ENCODE data around the gene KLHL15. TPM values are rescaled to one million over a fixed set of nuclear protein-coding genes. Genes with fewer than 3 reads are reported as not detected.

The KLHL15 gene
- total RNA-seq, 1 donor from 2014 or later = 7.1 TPM

DNA sequence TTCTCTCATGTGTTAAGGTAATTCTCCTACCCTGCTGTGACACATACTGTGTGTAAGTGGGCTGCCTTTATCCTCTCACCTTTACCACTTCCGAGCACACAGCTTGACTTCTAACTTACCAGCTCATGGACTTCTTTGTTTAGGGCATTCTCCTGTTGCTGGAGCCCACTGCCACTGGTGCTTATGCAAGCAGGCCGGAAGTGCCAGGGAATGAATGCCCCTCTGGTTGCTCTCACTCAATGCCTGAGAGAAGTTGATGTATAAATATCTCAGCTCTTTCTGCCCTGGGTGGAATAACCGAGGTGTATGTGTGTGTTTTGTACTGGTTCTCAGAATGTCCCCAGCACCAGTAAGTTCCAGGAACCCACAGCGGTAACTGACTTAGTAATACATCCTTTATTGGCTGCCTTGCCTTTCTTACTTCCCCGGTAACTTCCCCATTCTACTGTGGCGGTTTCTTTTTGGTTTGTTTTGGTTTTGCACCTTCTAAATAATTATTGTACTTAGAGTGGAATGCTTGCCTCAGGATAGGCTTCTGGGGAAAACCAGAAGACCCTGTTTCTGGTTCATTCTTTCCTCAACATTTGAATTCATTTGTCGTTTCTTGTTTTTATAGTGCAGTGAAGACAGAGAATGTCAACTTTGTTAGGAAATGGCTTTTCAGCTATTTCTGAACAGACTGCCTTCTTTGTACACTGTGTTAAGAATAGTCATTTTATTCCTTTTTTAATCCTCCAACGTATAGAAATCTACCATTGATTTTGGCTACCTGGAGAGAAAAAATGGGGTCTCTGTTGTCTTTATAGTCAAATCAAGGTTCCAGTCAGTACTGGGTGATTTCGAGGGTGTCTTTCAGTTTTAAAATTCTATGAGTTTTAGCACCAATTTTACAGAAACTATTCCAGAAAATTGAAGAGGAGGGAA lies 73.7 kb downstream of the KLHL15 start:
- TF ChIP-seq, protein P1, sequence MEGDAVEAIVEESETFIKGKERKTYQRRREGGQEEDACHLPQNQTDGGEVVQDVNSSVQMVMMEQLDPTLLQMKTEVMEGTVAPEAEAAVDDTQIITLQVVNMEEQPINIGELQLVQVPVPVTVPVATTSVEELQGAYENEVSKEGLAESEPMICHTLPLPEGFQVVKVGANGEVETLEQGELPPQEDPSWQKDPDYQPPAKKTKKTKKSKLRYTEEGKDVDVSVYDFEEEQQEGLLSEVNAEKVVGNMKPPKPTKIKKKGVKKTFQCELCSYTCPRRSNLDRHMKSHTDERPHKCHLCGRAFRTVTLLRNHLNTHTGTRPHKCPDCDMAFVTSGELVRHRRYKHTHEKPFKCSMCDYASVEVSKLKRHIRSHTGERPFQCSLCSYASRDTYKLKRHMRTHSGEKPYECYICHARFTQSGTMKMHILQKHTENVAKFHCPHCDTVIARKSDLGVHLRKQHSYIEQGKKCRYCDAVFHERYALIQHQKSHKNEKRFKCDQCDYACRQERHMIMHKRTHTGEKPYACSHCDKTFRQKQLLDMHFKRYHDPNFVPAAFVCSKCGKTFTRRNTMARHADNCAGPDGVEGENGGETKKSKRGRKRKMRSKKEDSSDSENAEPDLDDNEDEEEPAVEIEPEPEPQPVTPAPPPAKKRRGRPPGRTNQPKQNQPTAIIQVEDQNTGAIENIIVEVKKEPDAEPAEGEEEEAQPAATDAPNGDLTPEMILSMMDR (IDR thresholded peaks at IDR 0.05) = no peak
- no peaks in the 10 kb centered on the region for H3K27me3 ChIP-seq
- DNase-seq (no peak), ATAC-seq (peak; percentile 73)
- H3K27ac ChIP-seq = peak overlapping the region; percentile 36
- no peaks in the 10 kb centered on the region for H3K4me1 ChIP-seq
- H3K4me3 ChIP-seq = peak overlapping the region; percentile 10
- no peaks in the 10 kb centered on the region for H3K36me3 ChIP-seq
- H3K9me3 ChIP-seq = no peaks in the 10 kb centered on the region
- intact Hi-C loops (cut with DNase I) = no loop called here

DNA sequence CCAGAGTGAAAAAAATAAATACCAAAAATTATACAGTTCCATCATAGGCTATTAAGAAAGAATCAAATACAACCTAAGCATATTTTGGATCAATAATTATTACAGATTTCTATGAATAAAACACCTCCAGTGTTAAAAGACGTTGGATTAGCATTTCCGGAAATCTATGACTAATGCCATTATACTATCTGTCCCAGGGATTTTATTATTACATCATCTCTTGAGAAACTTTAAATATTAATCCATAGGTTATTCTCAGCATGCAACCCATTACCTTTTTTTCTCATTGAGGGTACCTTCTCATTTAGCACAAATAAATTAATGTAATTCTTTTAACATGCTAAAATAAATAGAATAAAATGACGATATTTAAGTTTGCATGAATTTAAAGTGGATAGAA lies 74.6 kb downstream of the KLHL15 start:
- ATAC-seq = no peak
- intact Hi-C loops (cut with DNase I) = no loop called here
- no peak overlapping the region for H3K4me3 ChIP-seq
- H3K36me3 ChIP-seq = no peaks in the 10 kb centered on the region
- TF ChIP-seq, protein P1 (IDR thresholded peaks at IDR 0.05) = no peak
- no peaks in the 10 kb centered on the region for H3K27me3 ChIP-seq
- no peak overlapping the region for H3K27ac ChIP-seq
- no peak for DNase-seq
- no peaks in the 10 kb centered on the region for H3K9me3 ChIP-seq
- H3K4me1 ChIP-seq = no peaks in the 10 kb centered on the region

DNA sequence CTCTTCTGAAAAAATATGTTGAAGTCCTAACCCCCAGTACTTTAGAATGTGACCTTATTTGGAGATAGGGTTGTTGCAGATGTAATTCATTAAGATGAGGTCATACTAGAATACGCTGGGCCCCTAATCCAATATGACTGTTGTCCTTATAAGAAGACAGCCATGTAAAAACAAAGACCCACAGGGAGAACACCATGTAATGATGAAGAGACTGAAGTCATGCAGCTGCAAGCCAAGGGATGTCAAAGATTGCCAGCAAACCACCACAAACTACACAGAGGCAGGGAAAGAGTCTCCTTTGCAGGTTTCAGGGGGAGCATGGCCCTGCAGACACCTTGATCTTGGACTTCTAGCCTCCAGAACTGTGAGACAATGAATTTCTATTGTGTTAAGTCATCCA lies 81.8 kb downstream of the KLHL15 start:
- H3K36me3 ChIP-seq = no peaks in the 10 kb centered on the region
- DNase-seq = no peak
- H3K27me3 ChIP-seq = no peaks in the 10 kb centered on the region
- TF ChIP-seq, protein P1 (IDR thresholded peaks at IDR 0.05) = no peak
- no peak overlapping the region for H3K4me3 ChIP-seq
- ATAC-seq = no peak
- no peaks in the 10 kb centered on the region for H3K9me3 ChIP-seq
- H3K4me1 ChIP-seq = no peaks in the 10 kb centered on the region
- intact Hi-C loops (cut with DNase I) = no loop called here
- H3K27ac ChIP-seq = no peak overlapping the region

DNA sequence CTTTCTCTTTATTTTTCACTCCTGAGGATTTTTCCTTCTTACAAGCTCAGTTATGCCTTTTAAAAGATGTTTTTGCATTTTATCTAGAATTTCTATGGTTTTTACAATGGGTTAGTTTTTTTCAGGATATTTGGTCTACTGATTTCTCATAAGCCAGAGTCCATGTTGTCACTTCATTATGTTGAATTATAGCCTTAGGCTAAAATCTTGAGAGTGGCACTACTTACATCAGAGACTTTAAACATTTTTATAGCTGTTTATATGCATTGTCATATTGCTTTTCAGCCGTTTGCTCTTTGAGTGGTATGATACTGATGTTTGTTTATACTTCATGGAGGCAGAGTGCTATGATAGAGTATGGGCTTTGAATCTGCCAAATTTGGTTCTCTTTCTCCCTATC lies 82.8 kb downstream of the KLHL15 start:
- intact Hi-C loops (cut with DNase I) = no loop called here
- no peaks in the 10 kb centered on the region for H3K36me3 ChIP-seq
- H3K4me1 ChIP-seq = no peaks in the 10 kb centered on the region
- H3K9me3 ChIP-seq = no peaks in the 10 kb centered on the region
- TF ChIP-seq, protein P1 (IDR thresholded peaks at IDR 0.05) = no peak
- no peak overlapping the region for H3K27ac ChIP-seq
- ATAC-seq = no peak
- no peak for DNase-seq
- no peak overlapping the region for H3K4me3 ChIP-seq
- no peaks in the 10 kb centered on the region for H3K27me3 ChIP-seq

DNA sequence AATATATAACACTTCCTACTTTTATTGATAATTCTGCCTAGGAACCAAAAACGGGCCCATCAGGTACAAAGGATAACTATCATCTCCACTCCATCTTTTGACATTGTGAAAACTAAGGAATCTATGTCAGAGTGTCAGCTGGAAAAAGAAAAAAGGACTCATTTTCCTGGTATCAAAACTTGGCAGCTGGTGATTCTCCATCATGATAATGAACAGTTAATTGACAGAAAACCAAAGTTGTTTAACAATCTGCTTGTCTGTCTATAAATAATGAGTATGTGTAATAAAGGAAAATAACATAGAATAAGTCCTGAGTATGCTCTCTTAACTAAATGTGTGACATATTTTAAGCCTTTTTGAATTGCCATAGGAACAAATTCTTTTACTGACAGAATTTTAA lies 87.8 kb downstream of the KLHL15 start:
- TF ChIP-seq, protein P1 (IDR thresholded peaks at IDR 0.05) = no peak
- intact Hi-C loops (cut with DNase I) = no loop called here
- Histone ChIP-seq H3K27me3 (no peaks in the 10 kb centered on the region), H3K36me3 (no peaks in the 10 kb centered on the region), H3K27ac (no peak overlapping the region), H3K4me1 (no peaks in the 10 kb centered on the region), H3K9me3 (no peaks in the 10 kb centered on the region), H3K4me3 (no peak overlapping the region)
- DNase-seq (no peak), ATAC-seq (no peak)

All from upper lobe of right lung (tissue), 1 donor.